HG02981 (cell line): ENCODE measurements around the gene TRMT112.

Experiments
- ATAC-seq: cut with Tn5 transposase; IDR thresholded peaks from one replicate; pipeline ENCODE4 v1.9.1; 2021; ENCODE audit warnings: mild to moderate bottlenecking, moderate library complexity; ENCODE audit not compliant: unreplicated experiment

TRMT112 gene

GRCh38 chr11:64317325-64317960 lies at the start of gene TRMT112:
TSS of gene TRMT112 (minus strand) at chr11:64317559. CDS start at chr11:64317526, 33 bp downstream.
- ATAC-seq, result peak; percentile 60

DNA sequence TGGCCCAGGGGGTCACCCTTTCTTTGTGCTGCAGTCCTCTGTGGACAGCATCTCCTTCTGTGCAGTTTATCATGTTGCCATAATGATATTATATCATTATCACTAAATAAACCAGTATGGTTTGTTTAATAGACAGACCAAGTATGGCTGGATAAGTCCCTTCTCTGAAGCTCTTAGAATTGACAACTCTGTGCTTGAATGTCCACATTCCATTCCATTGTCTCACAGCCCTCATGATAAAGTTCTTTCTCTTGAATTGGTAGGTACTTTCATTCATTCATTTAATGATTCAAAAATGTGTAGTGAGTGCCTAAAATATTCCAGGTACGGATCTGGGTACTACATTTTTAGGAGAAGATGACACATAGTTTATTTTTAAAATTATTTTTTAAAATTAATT lies 49.4 kb upstream of the TRMT112 start:
- no peak for ATAC-seq

GRCh38 chr11:64364911-64365310 lies 47.6 kb upstream of the TRMT112 start:
- no peak for ATAC-seq

- ATAC-seq, result no peak
Measured at GRCh38 chr11:64364435-64364834, 47.1 kb upstream of the TRMT112 start.

- ATAC-seq, result no peak
Measured at GRCh38 chr11:64362339-64362738, 45.0 kb upstream of the TRMT112 start.

DNA sequence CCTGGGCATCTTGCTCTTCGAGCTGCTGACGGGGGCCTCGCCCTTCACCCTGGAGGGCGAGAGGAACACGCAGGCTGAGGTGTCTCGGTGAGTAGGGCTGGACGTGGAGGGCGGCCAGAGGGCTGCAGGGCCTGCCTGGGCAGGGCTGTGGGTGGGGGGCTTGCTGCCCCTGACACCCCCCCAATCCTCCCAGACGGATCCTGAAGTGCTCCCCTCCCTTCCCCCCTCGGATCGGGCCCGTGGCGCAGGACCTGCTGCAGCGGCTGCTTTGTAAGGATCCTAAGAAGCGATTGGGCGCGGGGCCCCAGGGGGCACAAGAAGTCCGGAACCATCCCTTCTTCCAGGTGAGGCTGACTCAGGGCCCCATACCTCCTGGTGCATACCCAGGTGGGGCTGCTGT lies 44.3 kb upstream of the TRMT112 start:
- ATAC-seq, result no peak

DNA sequence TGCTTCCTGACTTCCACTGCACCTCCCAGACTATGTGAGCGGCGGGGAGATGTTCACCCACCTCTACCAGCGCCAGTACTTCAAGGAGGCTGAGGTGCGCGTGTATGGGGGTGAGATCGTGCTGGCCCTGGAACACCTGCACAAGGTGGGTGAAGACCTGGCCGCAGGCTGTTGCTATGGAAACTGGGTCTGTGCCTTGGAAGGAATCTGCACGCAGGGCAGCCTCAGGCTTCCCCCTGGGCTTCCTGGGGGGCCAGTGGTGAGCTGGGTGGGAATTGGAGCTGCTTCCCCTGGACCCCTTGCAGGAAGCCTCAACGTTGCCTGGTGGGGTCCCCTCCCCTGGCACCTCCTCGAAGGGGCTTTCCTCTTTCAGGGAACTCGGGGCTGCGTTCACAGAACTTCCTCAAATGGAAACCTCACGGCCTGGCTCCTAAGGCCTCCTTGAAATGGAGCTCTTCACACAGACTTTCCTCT lies 43.1 kb upstream of the TRMT112 start:
- no peak for ATAC-seq

DNA sequence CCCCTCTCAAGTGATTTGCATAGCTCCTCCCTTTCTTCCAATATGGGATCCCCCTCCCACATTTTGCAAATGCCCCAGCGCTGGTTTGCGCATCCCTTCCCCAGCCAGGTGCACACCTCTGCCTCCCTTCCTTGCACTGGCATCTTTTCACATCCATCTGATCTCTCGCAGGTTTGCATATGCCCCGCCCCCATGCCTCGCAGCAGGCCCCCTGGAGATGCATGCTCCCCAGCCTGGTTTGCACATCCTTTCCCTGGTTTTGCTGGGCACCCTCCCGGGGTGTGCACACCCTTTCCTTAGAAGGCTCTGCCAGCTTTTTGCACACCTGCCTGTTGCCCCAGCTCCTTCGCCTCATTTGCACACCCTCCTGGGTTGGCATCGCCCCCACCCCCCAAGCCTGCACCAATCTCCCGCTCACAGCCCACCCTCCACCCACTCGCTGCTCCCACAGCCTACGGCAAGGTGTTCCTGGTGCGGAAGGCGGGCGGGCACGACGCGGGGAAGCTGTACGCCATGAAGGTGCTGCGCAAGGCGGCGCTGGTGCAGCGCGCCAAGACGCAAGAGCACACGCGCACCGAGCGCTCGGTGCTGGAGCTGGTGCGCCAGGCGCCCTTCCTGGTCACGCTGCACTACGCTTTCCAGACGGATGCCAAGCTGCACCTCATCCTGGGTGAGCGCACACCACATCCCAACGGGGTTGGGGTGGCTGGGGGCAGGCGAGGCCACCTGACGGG lies 42.5 kb upstream of the TRMT112 start:
- no peak for ATAC-seq

GRCh38 chr11:64358907-64359711 lies 41.8 kb upstream of the TRMT112 start, which contains the start of gene RPS6KA4:
TSS of gene RPS6KA4 (plus strand) at chr11:64359162. CDS start at chr11:64359236, 74 bp downstream.
- no peak for ATAC-seq

- no peak for ATAC-seq
Measured at GRCh38 chr11:64358536-64358906, 41.2 kb upstream of the TRMT112 start.

- ATAC-seq, result no peak
Measured at GRCh38 chr11:64357904-64358535, 40.7 kb upstream of the TRMT112 start.

DNA sequence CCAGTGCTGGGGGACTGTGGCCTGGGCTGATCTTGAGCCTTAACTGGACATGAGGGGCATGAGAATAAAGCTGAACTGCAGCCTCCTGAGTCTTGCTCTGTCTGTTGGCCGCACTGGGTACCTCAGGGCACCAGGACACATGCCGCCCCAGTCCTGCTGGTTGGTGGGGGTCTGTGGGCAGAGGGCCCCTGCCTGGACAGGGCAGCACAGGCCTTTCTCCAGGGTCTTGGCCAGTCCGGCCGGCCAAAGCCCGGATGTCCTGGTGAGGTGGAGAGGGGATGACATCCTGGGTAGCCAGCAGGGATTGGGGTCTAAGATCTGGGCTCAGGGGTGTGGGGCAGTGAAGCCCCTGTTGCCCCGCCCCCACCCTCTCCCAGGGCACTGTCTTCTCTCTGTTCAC lies 40.1 kb upstream of the TRMT112 start:
- ATAC-seq, result no peak

DNA sequence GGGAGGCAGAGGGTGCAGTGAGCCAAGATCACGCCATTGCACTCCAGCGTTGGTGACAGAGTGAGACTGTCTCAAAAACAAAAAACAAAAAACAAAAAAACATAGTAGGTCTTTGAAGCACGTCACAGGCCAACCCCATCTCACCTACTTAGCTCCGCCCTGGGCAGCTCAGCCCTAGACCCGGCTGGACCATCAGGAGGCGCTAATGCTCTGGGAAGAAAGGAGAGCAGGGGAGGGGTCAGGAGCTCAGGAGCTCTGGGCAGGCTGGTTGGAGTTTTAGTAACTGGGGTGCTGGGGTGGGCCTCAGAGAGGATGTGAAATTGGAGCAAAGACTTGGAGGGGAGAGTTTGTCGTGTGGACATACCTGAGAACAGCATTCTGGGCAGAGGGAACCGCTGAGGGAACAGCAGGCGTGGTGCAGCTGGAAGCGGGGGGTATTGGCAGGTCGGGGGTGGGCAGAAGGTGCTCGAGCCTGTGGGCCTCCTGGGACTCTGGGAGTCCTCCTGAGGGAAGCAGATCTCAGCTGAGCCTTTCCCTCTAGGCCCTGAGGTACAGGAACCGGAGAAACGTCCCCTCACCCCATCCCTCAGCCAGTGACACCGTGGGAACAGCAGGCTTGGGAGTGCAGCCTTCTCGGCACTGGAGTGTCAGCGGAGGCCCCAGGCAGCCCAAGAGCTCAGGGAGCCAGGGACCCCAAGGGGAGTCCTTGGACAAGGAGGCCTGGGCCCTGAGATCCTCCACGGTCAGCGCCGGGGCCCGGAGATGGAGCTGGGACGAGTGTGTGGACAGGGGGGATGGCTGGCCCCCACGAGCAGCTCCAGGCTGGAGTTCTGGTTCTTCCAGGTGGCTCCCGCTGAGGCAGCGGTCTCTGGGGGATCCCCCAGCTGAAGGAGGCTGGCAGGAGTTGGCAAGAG lies 39.4 kb upstream of the TRMT112 start:
- ATAC-seq, result no peak

DNA sequence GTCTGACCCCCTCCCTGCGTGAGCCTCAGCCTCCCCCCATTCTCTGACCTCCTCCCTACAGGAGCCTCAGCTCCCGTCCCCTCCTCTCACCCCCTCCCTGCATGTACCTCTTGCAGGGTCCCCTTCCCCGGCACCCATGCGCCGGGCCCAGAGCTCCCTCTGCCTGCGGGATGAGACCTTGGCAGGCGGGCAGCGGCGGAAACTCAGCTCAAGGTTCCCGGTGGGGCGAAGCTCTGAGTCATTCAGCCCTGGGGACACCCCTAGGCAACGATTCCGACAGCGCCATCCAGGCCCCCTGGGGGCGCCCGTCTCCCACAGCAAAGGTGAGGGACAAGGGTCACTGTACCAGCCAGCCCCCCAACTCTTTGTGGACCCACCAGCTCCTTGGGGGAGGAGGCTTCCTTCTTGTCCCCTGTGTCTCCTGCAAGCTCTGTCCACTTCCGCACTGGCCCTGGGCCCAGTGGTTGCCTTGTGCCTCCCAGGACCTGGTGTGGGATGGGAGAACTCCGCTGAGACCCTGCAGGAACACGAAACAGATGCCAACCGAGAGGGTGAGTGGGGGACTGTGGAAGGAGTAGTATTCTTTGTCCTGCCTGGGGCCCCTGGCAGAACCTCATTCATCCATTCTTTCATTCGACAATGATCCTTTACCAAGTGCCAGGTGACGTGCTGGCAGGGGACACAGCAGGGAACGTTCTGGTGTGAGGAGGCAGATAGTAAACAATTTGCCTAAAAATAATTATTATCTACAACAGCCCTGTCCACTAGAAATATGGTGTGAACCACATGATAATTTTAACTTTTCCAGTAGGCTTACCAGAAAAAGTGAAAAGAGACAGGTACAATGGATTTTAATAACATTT lies 38.0 kb upstream of the TRMT112 start:
- ATAC-seq, result no peak

DNA sequence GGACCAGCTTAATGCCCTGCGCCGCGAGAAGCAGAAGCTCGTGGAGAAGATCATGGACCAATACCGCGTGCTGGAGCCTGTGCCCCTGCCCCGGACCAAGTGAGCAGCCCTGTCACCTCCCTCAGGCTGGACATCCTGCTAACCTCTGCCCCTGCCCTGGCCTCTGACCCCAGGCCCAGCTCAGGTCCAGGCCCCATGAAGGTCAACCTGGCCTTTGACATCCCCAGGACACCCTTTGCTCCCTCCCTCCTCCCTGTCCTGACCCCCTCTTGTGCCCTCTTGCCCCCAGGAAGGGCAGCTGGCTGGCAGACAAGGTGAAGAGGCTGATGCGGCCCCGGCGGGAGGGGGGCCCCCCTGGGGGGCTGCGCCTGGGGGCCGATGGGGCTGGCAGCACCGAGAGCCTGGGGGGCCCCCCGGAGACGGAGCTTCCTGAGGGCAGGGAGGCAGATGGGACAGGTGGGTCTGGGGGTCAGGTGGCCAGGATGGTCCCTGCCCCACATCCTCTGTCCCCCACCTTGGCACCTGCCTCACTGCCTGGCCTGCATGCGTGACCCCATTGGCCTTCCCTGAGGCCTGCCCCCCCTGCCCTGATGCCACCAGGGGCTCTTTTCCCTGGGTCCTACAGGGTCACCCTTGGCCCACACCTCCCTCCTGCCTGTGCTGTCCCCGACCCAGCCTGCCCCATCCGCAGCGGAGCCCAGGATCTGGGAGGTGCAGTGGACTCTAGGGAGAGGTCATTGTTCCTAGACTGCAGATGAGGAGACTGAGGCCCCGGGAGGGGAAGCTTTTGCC lies 36.6 kb upstream of the TRMT112 start:
- ATAC-seq, result no peak

GRCh38 chr11:64352995-64353714 lies 35.8 kb upstream of the TRMT112 start:
- ATAC-seq, result no peak

- no peak for ATAC-seq
Measured at GRCh38 chr11:64352099-64352994, 35.0 kb upstream of the TRMT112 start.
